DND-41 (cell line): ENCODE results near the gene TCERG1L.

ENCODE experiments used
- ATAC-seq: fragments of 200-7000 bp; cut with Tn5 transposase; 3 replicates; pipeline ENCODE4 v1.9.1; 2021; ENCODE audit warnings: low read depth; ENCODE audit not compliant: insufficient read depth
- DNase-seq: peaks from one replicate; pipeline ENCODE4 v3.0.0-alpha.2; 2020
- H2AFZ ChIP-seq: 2 replicates; pipeline ENCODE4 v1.6.0; 2012; ENCODE audit warnings: low read depth, low read length
- H3K27ac ChIP-seq: 2 replicates; pipeline ENCODE4 v1.5.1; 2012; ENCODE audit warnings: low read length, inconsistent platforms
- H3K27me3 ChIP-seq: fragments of 200-600 bp; sonication (generic); 2 replicates; pipeline ENCODE4 v1.6.0; 2012; ENCODE audit warnings: low read length, mild to moderate bottlenecking, inconsistent platforms; ENCODE audit not compliant: insufficient read depth, poor library complexity
- H3K36me3 ChIP-seq: 2 replicates; pipeline ENCODE4 v1.5.1; 2012; ENCODE audit warnings: low read length, inconsistent platforms; ENCODE audit not compliant: insufficient read depth
- H3K4me1 ChIP-seq: 2 replicates; pipeline ENCODE4 v1.5.1; 2012; ENCODE audit warnings: mild to moderate bottlenecking, low read length; ENCODE audit not compliant: insufficient read depth
- H3K4me2 ChIP-seq: 2 replicates; pipeline ENCODE4 v1.6.0; 2012; ENCODE audit warnings: mild to moderate bottlenecking, moderate library complexity, low read length, inconsistent platforms; ENCODE audit not compliant: insufficient read depth
- H3K4me3 ChIP-seq, 2 experiments: fragments of 200-600 bp in 1 of 2; shearing (Covaris generic) in 1 of 2; 2 replicates each; pipeline ENCODE4 v1.5.1; 2012 to 2016; ENCODE audit warnings: inconsistent platforms in 2 of 2, low read length in 2 of 2, mild to moderate bottlenecking in 2 of 2, low read depth in 1 of 2, moderate library complexity in 1 of 2
- H3K79me2 ChIP-seq: 2 replicates; pipeline ENCODE4 v1.6.0; 2012; ENCODE audit warnings: low read length, inconsistent platforms; ENCODE audit not compliant: insufficient read depth
- H3K9ac ChIP-seq: 2 replicates; pipeline ENCODE4 v1.6.0; 2012; ENCODE audit warnings: low read depth, mild to moderate bottlenecking, inconsistent platforms, low read length, moderate library complexity
- H3K9me3 ChIP-seq: 2 replicates; pipeline ENCODE4 v1.5.1; 2012; ENCODE audit warnings: low read length, moderate library complexity, mild to moderate bottlenecking, inconsistent platforms; ENCODE audit not compliant: insufficient read depth, severe bottlenecking
- H4K20me1 ChIP-seq: 2 replicates; pipeline ENCODE4 v1.6.0; 2012; ENCODE audit warnings: low read length; ENCODE audit not compliant: insufficient read depth
- EZH2 ChIP-seq: IDR thresholded peaks from 3 replicates; pipeline ENCODE4 v1.6.1; 2012; ENCODE audit warnings: borderline replicate concordance, low read depth, mild to moderate bottlenecking, moderate library complexity, low read length, inconsistent platforms; ENCODE audit not compliant: severe bottlenecking
- TF ChIP-seq, protein P1 (sequence below): IDR thresholded peaks from 2 replicates; pipeline ENCODE4 v1.5.1; 2012; ENCODE audit warnings: borderline replicate concordance, low read length, moderate library complexity, mild to moderate bottlenecking; ENCODE audit not compliant: poor library complexity, severe bottlenecking; ENCODE audit errors: extremely low read depth

The TCERG1L gene

DNA sequence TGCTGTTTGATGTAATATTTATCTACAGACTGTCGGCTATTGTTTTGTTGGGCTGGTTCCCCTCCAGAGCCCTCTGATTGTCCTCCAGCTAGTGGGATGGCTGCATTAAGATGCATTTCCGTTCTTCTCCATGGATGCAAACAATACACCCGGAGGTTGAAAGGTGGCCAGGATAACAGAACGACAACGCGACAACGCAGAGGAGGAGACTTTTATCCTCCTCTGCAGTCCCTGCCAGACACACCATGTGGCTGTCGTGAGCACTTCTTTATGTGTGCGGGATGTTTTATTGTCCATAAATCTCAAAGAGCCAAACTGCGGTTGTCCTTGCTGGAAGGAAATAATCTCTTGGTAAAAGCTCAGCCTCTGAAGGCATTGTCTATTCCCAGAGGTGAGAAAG is 39.1 kb upstream of the TCERG1L start:
- no peak overlapping the region for H3K9ac ChIP-seq
- no peaks in the 10 kb centered on the region for H3K36me3 ChIP-seq
- no peaks in the 10 kb centered on the region for H4K20me1 ChIP-seq
- H3K9me3 ChIP-seq, result no peaks in the 10 kb centered on the region
- H3K4me3 ChIP-seq, result no peak overlapping the region
- no peaks in the 10 kb centered on the region for H3K27me3 ChIP-seq
- H3K79me2 ChIP-seq, result no peaks in the 10 kb centered on the region
- H3K4me2 ChIP-seq, result no peak overlapping the region
- H3K4me1 ChIP-seq, result no peaks in the 10 kb centered on the region
- H3K27ac ChIP-seq, result no peak overlapping the region
- H2AFZ ChIP-seq, result no peak overlapping the region
- ATAC-seq, result no peak
- TF ChIP-seq, protein P1, sequence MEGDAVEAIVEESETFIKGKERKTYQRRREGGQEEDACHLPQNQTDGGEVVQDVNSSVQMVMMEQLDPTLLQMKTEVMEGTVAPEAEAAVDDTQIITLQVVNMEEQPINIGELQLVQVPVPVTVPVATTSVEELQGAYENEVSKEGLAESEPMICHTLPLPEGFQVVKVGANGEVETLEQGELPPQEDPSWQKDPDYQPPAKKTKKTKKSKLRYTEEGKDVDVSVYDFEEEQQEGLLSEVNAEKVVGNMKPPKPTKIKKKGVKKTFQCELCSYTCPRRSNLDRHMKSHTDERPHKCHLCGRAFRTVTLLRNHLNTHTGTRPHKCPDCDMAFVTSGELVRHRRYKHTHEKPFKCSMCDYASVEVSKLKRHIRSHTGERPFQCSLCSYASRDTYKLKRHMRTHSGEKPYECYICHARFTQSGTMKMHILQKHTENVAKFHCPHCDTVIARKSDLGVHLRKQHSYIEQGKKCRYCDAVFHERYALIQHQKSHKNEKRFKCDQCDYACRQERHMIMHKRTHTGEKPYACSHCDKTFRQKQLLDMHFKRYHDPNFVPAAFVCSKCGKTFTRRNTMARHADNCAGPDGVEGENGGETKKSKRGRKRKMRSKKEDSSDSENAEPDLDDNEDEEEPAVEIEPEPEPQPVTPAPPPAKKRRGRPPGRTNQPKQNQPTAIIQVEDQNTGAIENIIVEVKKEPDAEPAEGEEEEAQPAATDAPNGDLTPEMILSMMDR, result no peak
- no peak for TF ChIP-seq EZH2
- DNase-seq, result no peak

- no peak for DNase-seq
- no peak overlapping the region for H3K4me3 ChIP-seq
- H3K9me3 ChIP-seq, result no peaks in the 10 kb centered on the region
- no peak overlapping the region for H3K9ac ChIP-seq
- H3K79me2 ChIP-seq, result no peaks in the 10 kb centered on the region
- H4K20me1 ChIP-seq, result no peaks in the 10 kb centered on the region
- H3K27me3 ChIP-seq, result no peaks in the 10 kb centered on the region
- no peak overlapping the region for H3K4me2 ChIP-seq
- H2AFZ ChIP-seq, result no peak overlapping the region
- no peaks in the 10 kb centered on the region for H3K36me3 ChIP-seq
- H3K27ac ChIP-seq, result no peak overlapping the region
- ATAC-seq, result no peak
- TF ChIP-seq, protein P1, result no peak
- no peak for TF ChIP-seq EZH2
- H3K4me1 ChIP-seq, result no peaks in the 10 kb centered on the region
Measured at GRCh38 chr10:131350245-131350644, 38.7 kb upstream of the TCERG1L start.

DNA sequence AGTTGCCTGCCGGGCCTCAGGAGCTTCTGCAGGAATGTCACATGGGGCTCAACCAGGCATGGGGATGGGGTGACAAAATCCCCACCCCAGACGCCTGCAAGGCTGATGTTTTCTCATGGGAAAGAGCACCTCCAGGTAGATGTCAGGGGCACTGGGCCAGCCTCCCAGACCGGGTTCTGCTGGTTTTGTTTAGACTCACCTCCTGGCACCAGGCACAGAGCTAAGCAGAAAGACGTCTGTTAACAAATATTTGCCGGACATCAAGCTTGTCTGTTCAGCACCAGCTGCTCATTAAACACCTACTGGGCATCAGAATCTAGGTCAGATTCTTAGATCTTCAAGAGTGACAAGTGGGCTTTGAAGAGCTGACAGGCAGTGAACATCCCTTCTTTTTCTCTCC is 34.9 kb upstream of the TCERG1L start:
- ATAC-seq, result no peak
- Histone ChIP-seq H3K9me3 (no peaks in the 10 kb centered on the region), H2AFZ (no peak overlapping the region), H3K4me2 (no peak overlapping the region), H4K20me1 (no peaks in the 10 kb centered on the region), H3K9ac (no peak overlapping the region), H3K79me2 (no peaks in the 10 kb centered on the region), H3K4me3 (no peak overlapping the region), H3K27me3 (no peaks in the 10 kb centered on the region), H3K27ac (no peak overlapping the region), H3K4me1 (no peaks in the 10 kb centered on the region), H3K36me3 (no peaks in the 10 kb centered on the region)
- TF ChIP-seq EZH2, result no peak
- TF ChIP-seq, protein P1, result no peak
- no peak for DNase-seq

- ATAC-seq, result no peak
- no peak overlapping the region for H3K4me2 ChIP-seq
Measured at GRCh38 chr10:131345691-131346090, 34.2 kb upstream of the TCERG1L start.

More at GRCh38 chr10:131345691-131346090, 34.2 kb upstream of the TCERG1L start:
- no peak overlapping the region for H3K4me3 ChIP-seq
- H3K27ac ChIP-seq, result no peak overlapping the region
- H2AFZ ChIP-seq, result no peak overlapping the region
- H3K79me2 ChIP-seq, result no peaks in the 10 kb centered on the region
- no peak for DNase-seq
- H4K20me1 ChIP-seq, result no peaks in the 10 kb centered on the region
- TF ChIP-seq, protein P1, result no peak
- no peak for TF ChIP-seq EZH2
- no peaks in the 10 kb centered on the region for H3K9me3 ChIP-seq
- H3K36me3 ChIP-seq, result no peaks in the 10 kb centered on the region
- H3K4me1 ChIP-seq, result no peaks in the 10 kb centered on the region
- H3K27me3 ChIP-seq, result no peaks in the 10 kb centered on the region
- no peak overlapping the region for H3K9ac ChIP-seq
